ENCODE data around the gene ZG16B. TPM values are rescaled to one million over a fixed set of nuclear protein-coding genes. Genes with fewer than 3 reads are reported as not detected.

ZG16B gene
- total RNA-seq, 1 experiment from 2014 or later = not detected

- H3K4me1 ChIP-seq (ENCODE audit: insufficient read depth, low read length, poor library complexity, severe bottlenecking) = no peaks in the 10 kb centered on the region
- no peak overlapping the region for H3K27ac ChIP-seq (ENCODE audit: low read depth, low read length, poor library complexity, severe bottlenecking)
- BruUV-seq (replicated peaks) = no TSS peak
- H3K9me3 ChIP-seq (ENCODE audit: low read depth, low read length, poor library complexity, severe bottlenecking) = no peaks in the 10 kb centered on the region
- no peak for TF ChIP-seq CTCF (conservative IDR thresholded peaks at IDR 0.05; ENCODE audit: low read depth, low read length)
- no peak for TF ChIP-seq EZH2 (IDR thresholded peaks at IDR 0.05; ENCODE audit: borderline replicate concordance, low read depth, low read length, poor library complexity, severe bottlenecking)
- no peak overlapping the region for H3K4me3 ChIP-seq (ENCODE audit: low read depth, low read length, poor library complexity, severe bottlenecking)
- intact Hi-C loops (cut with micrococcal nuclease; ENCODE audit: unreplicated experiment) = no loop called here
- POLR2A ChIA-PET (ENCODE audit: low non-redundant PET) = no interaction called here
- H3K27me3 ChIP-seq (replicated peaks; ENCODE audit: insufficient read depth, low read depth, low read length, poor library complexity) = no peaks in the 10 kb centered on the region
- CTCF ChIA-PET = no interaction called here
- DNase-seq (ENCODE audit: low spot score) = no peak
- no peaks in the 10 kb centered on the region for H3K36me3 ChIP-seq (ENCODE audit: insufficient read depth, low read length, poor library complexity, severe bottlenecking)
These were observed 12.5 kb upstream of the ZG16B start for GRCh38 chr16:2817340-2818271.

DNA sequence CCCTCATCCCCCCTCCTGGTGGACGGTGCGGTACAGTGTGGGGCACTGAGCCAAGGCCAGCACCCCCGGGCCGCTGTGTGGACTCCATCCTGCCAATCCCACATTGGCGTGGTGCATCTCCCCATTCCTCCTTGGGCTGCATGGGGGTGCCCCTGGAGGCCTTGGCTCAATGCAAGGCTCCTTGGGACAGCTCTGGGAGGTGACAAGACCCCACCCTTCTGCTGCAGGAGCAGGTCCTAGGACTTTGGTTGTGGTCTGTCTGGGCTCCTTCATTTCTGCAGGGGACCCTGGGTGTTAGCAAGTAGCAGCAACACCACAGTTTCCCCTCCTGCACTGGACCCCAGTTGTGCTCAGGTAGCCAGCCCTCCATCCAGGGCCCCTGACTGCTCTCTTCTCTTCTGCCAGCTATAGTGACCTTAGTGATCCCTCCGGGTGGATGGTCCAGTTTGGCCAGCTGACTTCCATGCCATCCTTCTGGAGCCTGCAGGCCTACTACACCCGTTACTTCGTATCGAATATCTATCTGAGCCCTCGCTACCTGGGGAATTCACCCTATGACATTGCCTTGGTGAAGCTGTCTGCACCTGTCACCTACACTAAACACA lies 11.7 kb upstream of the ZG16B start:
- no peaks in the 10 kb centered on the region for H3K9me3 ChIP-seq (ENCODE audit: low read depth, low read length, poor library complexity, severe bottlenecking)
- intact Hi-C loops (cut with micrococcal nuclease; ENCODE audit: unreplicated experiment) = no loop called here
- H3K36me3 ChIP-seq (ENCODE audit: insufficient read depth, low read length, poor library complexity, severe bottlenecking) = no peaks in the 10 kb centered on the region
- TF ChIP-seq CTCF (conservative IDR thresholded peaks at IDR 0.05; ENCODE audit: low read depth, low read length) (no peak), EZH2 (IDR thresholded peaks at IDR 0.05; ENCODE audit: borderline replicate concordance, low read depth, low read length, poor library complexity, severe bottlenecking) (no peak)
- DNase-seq (ENCODE audit: low spot score) = no peak
- ChIA-PET POLR2A (ENCODE audit: low non-redundant PET) (no interaction called here), CTCF (no interaction called here)
- BruUV-seq (replicated peaks) = no TSS peak
- H3K27me3 ChIP-seq (replicated peaks; ENCODE audit: insufficient read depth, low read depth, low read length, poor library complexity) = no peaks in the 10 kb centered on the region
- H3K4me3 ChIP-seq (ENCODE audit: low read depth, low read length, poor library complexity, severe bottlenecking) = no peak overlapping the region
- H3K27ac ChIP-seq (ENCODE audit: low read depth, low read length, poor library complexity, severe bottlenecking) = no peak overlapping the region
- no peaks in the 10 kb centered on the region for H3K4me1 ChIP-seq (ENCODE audit: insufficient read depth, low read length, poor library complexity, severe bottlenecking)

DNA sequence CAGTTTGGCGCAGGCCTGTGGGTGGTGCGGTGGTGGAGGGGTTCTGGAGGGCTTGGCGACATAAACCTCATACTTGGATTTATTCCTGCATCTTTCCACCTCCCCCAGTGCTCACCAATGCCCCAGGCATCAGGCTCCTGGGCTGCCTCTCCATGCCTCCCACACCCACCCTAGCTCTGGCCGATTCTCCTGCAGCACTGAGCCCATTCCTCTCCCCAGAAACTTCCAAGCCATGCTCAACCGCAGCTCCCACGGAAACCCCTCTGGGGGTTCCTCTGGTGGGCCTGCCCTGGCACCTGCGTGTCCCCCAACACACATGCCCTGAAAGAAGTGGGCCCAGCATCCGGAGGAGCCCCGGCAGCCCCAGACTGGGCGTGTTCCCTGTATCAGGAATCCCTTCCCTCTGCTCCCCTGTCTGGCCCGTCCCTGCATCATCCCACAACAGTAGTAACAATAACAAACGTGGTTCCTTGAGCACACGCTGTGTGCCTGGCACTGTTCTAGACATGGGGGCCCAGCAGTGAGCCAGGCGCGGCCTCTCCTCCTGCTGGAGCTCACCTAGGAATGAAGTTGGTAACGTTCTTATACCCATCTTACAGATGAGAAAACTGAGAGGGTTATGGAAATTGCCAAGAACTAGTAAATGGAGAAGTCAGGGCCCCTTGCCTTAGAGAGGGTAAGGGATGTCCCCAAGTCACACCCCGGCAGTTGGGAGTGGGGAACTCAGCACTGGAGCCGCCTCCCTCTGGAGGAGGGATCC lies 10.7 kb upstream of the ZG16B start:
- BruUV-seq (replicated peaks) = no TSS peak
- CTCF ChIA-PET = no interaction called here
- POLR2A ChIA-PET (ENCODE audit: low non-redundant PET) = interaction anchor here (0.5 kb wide), 1 partner anchor 558 kb away, joined by 6 read pairs; no protein-coding TSS in a partner anchor

More for the DNA sequence above, 10.7 kb upstream of the ZG16B start:
- Histone ChIP-seq H3K4me1 (ENCODE audit: insufficient read depth, low read length, poor library complexity, severe bottlenecking) (no peaks in the 10 kb centered on the region), H3K27me3 (replicated peaks; ENCODE audit: insufficient read depth, low read depth, low read length, poor library complexity) (no peaks in the 10 kb centered on the region), H3K27ac (ENCODE audit: low read depth, low read length, poor library complexity, severe bottlenecking) (no peak overlapping the region), H3K4me3 (ENCODE audit: low read depth, low read length, poor library complexity, severe bottlenecking) (no peak overlapping the region), H3K9me3 (ENCODE audit: low read depth, low read length, poor library complexity, severe bottlenecking) (no peaks in the 10 kb centered on the region), H3K36me3 (ENCODE audit: insufficient read depth, low read length, poor library complexity, severe bottlenecking) (no peaks in the 10 kb centered on the region)
- intact Hi-C loops (cut with micrococcal nuclease; ENCODE audit: unreplicated experiment) = no loop called here
- TF ChIP-seq EZH2 (IDR thresholded peaks at IDR 0.05; ENCODE audit: borderline replicate concordance, low read depth, low read length, poor library complexity, severe bottlenecking) = no peak
- TF ChIP-seq CTCF (conservative IDR thresholded peaks at IDR 0.05; ENCODE audit: low read depth, low read length) = no peak
- DNase-seq (ENCODE audit: low spot score) = no peak
